ENCODE data around the gene MUC5B. TPM values are rescaled to one million over a fixed set of nuclear protein-coding genes. Genes with fewer than 3 reads are reported as not detected.

Gene MUC5B
- total RNA-seq, 1 experiment from 2014 or later, result 1.6 TPM

DNA sequence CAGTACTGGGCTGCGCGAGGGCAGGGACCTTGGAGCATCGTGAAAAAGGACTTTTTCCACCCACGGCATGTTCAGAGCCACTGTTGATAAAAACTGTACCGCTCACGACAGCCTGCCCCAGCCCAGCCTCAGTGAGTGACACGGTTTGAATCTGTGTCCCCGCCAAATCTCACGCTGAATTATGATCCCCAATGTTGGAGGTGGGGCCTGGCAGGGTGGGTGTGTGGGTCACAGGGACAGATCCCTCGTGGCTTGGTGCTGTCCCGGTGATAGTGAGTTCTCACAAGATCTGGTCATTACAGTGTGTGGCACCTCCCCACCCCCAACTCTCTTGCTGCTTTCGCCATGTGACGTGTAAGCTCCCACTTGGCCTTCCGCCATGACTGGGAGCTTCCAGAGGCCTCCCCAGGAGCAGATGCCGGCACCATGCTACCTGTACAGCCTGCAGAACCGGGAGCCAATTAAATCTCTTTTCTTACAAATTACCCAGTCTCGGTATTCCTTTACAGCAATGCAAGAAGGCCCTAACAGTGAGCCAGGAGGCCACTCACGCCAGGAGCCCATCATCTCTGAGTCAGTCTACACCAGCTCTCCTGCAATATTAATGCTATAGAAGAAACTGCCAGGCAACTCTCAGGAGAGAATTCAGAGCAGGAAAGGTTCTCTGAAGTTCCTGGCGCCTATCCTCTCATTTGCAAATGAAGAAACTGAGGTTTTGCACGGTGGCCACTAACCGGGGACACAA is 85.3 kb downstream of the MUC5B start:
- ATAC-seq (no peak), DNase-seq (ENCODE audit: low spot score) (no peak)
- Mint-ChIP-seq H3K9me3 (peaks cover 21% of the 10 kb centered on the region), H3K4me3 (peak overlapping the region; percentile 61), H3K36me3 (peaks cover 3% of the 10 kb centered on the region; the same call in 1 of the 2 replicates), H3K27ac (0 out of 2 replicates have a peak overlapping the region, but pooled peaks have one; percentile 32), H3K4me1 (peaks cover 13% of the 10 kb centered on the region), H3K27me3 (ENCODE audit: low read depth) (peaks cover 26% of the 10 kb centered on the region)
- TF ChIP-seq SP1 (CRISPR knock-in tag; conservative IDR thresholded peaks at IDR 0.05), result no peak
- no peak for TF ChIP-seq HMGXB4 (CRISPR knock-in tag; IDR thresholded peaks at IDR 0.05)
- no peak for TF ChIP-seq ARID4B (CRISPR knock-in tag; IDR thresholded peaks at IDR 0.05; ENCODE audit: borderline replicate concordance)
- TF ChIP-seq ZMAT4 (CRISPR knock-in tag; IDR thresholded peaks at IDR 0.05), result no peak
- no peak for TF ChIP-seq CDX4 (CRISPR knock-in tag; IDR thresholded peaks at IDR 0.05; ENCODE audit: borderline replicate concordance)
- TF ChIP-seq USF1 (CRISPR knock-in tag; IDR thresholded peaks at IDR 0.05), result no peak
- TF ChIP-seq ELF4 (CRISPR knock-in tag; IDR thresholded peaks at IDR 0.05; ENCODE audit: low read depth), result no peak
- TF ChIP-seq ZBTB21 (CRISPR knock-in tag; IDR thresholded peaks at IDR 0.05; ENCODE audit: borderline replicate concordance), result no peak
- ChIA-PET POLR2A (no interaction called here), CTCF (no interaction called here)

DNA sequence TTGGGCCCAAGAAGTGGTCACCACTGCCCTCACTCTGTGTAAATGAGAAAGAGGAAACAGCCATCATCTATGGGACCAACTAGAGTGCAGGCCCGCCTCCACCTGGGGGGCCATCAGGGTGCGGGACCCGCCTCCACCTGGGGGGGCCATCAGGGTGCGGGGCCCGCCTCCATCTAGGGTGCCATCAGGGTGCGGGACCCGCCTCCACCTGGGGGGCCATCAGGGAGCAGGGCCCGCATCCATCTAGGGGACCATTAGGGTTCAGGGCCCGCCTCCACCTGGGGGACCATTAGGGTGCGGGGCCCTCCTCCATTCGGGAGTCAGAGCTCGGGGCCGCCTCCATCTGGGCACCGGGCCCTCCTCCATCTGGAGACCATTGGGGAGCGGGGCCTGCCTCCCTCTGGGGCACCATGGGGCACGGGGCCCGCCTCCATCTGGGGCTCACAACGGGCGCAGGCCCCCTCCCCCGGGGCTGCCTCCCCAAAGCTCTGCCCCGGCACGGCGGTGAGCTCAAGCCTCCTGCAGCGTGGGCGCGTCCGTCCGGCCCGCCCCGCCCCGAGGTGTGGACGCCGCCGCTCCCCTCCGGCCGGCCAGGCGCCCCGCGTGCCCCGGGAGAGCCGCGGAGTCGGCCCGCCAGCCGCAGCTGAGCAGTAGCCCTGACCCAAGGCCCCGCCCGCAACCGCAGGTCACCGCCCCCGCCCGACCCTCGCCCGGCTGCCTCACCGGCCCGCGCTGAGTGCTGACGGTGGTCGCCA is 86.1 kb downstream of the MUC5B start:
- Mint-ChIP-seq H3K27me3 (ENCODE audit: low read depth) (peaks cover 34% of the 10 kb centered on the region), H3K27ac (0 out of 2 replicates have a peak overlapping the region, but pooled peaks have one; percentile 32), H3K4me3 (peak overlapping the region; percentile 61), H3K4me1 (peaks cover 13% of the 10 kb centered on the region), H3K9me3 (peaks cover 24% of the 10 kb centered on the region), H3K36me3 (peaks cover 3% of the 10 kb centered on the region; the same call in 1 of the 2 replicates)
- DNase-seq (ENCODE audit: low spot score) (no peak), ATAC-seq (peak; percentile 66)
- ChIA-PET CTCF (interaction anchor here (1.1 to 1.7 kb wide), 4 partner anchors 16 to 344 kb away, joined by 3 to 7 read pairs (median 4); partner anchors contain the start of gene BRSK2), POLR2A (no interaction called here)
- 0 out of 2 replicates have a peak, but pooled peaks have one; percentile 20 for TF ChIP-seq USF1 (CRISPR knock-in tag; IDR thresholded peaks at IDR 0.05)
- TF ChIP-seq SMAD4 (CRISPR knock-in tag; IDR thresholded peaks at IDR 0.05), result no peak
- no peak for TF ChIP-seq FOXK1 (CRISPR knock-in tag; IDR thresholded peaks at IDR 0.05)
- no peak for TF ChIP-seq NFATC4 (CRISPR knock-in tag; IDR thresholded peaks at IDR 0.05)
- TF ChIP-seq MXD4 (CRISPR knock-in tag; IDR thresholded peaks at IDR 0.05; ENCODE audit: borderline replicate concordance), result no peak
- TF ChIP-seq, protein P1, sequence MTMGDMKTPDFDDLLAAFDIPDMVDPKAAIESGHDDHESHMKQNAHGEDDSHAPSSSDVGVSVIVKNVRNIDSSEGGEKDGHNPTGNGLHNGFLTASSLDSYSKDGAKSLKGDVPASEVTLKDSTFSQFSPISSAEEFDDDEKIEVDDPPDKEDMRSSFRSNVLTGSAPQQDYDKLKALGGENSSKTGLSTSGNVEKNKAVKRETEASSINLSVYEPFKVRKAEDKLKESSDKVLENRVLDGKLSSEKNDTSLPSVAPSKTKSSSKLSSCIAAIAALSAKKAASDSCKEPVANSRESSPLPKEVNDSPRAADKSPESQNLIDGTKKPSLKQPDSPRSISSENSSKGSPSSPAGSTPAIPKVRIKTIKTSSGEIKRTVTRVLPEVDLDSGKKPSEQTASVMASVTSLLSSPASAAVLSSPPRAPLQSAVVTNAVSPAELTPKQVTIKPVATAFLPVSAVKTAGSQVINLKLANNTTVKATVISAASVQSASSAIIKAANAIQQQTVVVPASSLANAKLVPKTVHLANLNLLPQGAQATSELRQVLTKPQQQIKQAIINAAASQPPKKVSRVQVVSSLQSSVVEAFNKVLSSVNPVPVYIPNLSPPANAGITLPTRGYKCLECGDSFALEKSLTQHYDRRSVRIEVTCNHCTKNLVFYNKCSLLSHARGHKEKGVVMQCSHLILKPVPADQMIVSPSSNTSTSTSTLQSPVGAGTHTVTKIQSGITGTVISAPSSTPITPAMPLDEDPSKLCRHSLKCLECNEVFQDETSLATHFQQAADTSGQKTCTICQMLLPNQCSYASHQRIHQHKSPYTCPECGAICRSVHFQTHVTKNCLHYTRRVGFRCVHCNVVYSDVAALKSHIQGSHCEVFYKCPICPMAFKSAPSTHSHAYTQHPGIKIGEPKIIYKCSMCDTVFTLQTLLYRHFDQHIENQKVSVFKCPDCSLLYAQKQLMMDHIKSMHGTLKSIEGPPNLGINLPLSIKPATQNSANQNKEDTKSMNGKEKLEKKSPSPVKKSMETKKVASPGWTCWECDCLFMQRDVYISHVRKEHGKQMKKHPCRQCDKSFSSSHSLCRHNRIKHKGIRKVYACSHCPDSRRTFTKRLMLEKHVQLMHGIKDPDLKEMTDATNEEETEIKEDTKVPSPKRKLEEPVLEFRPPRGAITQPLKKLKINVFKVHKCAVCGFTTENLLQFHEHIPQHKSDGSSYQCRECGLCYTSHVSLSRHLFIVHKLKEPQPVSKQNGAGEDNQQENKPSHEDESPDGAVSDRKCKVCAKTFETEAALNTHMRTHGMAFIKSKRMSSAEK (CRISPR knock-in tag; IDR thresholded peaks at IDR 0.05; ENCODE audit: borderline replicate concordance), result no peak
- no peak for TF ChIP-seq ERG (CRISPR knock-in tag; IDR thresholded peaks at IDR 0.05)
- peak; percentile 10; the same call in 1 of the 2 replicates for TF ChIP-seq TP53 (CRISPR knock-in tag; IDR thresholded peaks at IDR 0.05)
- no peak for TF ChIP-seq ZNF138 (CRISPR knock-in tag; conservative IDR thresholded peaks at IDR 0.05)

All from WTC11 (cell line).